Bronchial epithelial cell (primary cell): ENCODE results near the gene ZNF714. TPM values are rescaled to one million over a fixed set of nuclear protein-coding genes. Genes with fewer than 3 reads are reported as not detected.

Experiments used
- DNase-seq: peaks from one replicate; pipeline ENCODE4 v3.0.0-alpha.2; 2010; ENCODE audit warnings: low read depth
- FAIRE-seq: peaks from 2 replicates; lab custom pipeline; 2011; peaks lifted over from hg19 to GRCh38; lab: Jason Lieb, UNC
- H3K27me3 ChIP-seq: 2 replicates; pipeline ENCODE4 v1.5.1; 2011; ENCODE audit warnings: low read length; ENCODE audit not compliant: control insufficient read depth, insufficient read depth
- H3K36me3 ChIP-seq: 2 replicates; pipeline ENCODE4 v1.5.1; 2011; ENCODE audit warnings: low read length; ENCODE audit not compliant: control insufficient read depth, insufficient read depth
- H3K4me3 ChIP-seq: 2 replicates; pipeline ENCODE4 v1.5.1; 2011; ENCODE audit warnings: mild to moderate bottlenecking, low read depth, low read length, control low read depth
- CTCF ChIP-seq: IDR thresholded peaks from 2 replicates; pipeline ENCODE4 v1.5.1; 2011; ENCODE audit warnings: mild to moderate bottlenecking, moderate library complexity, low read length, control low read depth, inconsistent platforms; ENCODE audit not compliant: insufficient read depth, severe bottlenecking
- total RNA-seq: library from RNA; depleted of rRNA; stranded (reverse); fragments of >200 nt; gene quantifications from 2 replicates; pipeline ENCODE4 v1.2.1, GENCODE V29; 2014

Gene ZNF714
- total RNA-seq, 1 donor from 2014 or later = 3.7 TPM

- FAIRE-seq (no peak), DNase-seq (no peak)
- TF ChIP-seq CTCF = no peak
- Histone ChIP-seq H3K4me3 (peak overlapping the region; percentile 10), H3K36me3 (peaks cover 6% of the 10 kb centered on the region), H3K27me3 (no peaks in the 10 kb centered on the region)
These were observed 61.4 kb downstream of the ZNF714 start for GRCh38 chr19:21143428-21143827.

- H3K36me3 ChIP-seq = peaks cover 6% of the 10 kb centered on the region
- H3K27me3 ChIP-seq = no peaks in the 10 kb centered on the region
- H3K4me3 ChIP-seq = no peak overlapping the region
- DNase-seq (peak; percentile 94), FAIRE-seq (peak; percentile 23)
- TF ChIP-seq CTCF = no peak
These were observed 61.9 kb downstream of the ZNF714 start for GRCh38 chr19:21143854-21144253.

GRCh38 chr19:21147540-21147939 is 65.5 kb downstream of the ZNF714 start:
- Histone ChIP-seq H3K27me3 (no peaks in the 10 kb centered on the region), H3K4me3 (no peak overlapping the region), H3K36me3 (peaks cover 16% of the 10 kb centered on the region)
- no peak for FAIRE-seq
- TF ChIP-seq CTCF = no peak
- no peak for DNase-seq

DNA sequence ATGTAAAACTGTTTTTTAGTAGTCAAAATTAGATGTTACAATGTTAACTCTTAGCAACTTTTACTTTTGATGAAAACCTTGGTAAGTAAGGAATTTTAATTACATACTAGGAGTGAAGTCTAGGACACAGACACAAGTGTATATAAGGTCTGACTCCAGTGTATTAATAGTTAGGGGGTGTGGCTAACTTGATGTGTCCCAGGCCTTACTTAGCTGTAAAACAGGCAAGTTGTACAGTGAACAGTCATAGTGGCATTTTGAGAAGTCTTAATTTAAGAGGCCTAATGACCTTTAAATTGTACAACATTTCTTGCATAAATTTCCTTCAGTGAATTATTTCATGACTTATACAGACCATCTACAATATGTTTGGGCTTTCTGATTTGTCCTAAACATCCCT is 66.7 kb downstream of the ZNF714 start:
- FAIRE-seq (no peak), DNase-seq (no peak)
- no peak overlapping the region for H3K4me3 ChIP-seq
- H3K36me3 ChIP-seq = peaks cover 22% of the 10 kb centered on the region
- no peak for TF ChIP-seq CTCF
- no peaks in the 10 kb centered on the region for H3K27me3 ChIP-seq

- no peak for DNase-seq
- Histone ChIP-seq H3K4me3 (no peak overlapping the region), H3K27me3 (no peaks in the 10 kb centered on the region), H3K36me3 (peaks cover 22% of the 10 kb centered on the region)
- TF ChIP-seq CTCF = no peak
- FAIRE-seq = no peak
These were observed 67.9 kb downstream of the ZNF714 start for GRCh38 chr19:21149877-21150276.

DNA sequence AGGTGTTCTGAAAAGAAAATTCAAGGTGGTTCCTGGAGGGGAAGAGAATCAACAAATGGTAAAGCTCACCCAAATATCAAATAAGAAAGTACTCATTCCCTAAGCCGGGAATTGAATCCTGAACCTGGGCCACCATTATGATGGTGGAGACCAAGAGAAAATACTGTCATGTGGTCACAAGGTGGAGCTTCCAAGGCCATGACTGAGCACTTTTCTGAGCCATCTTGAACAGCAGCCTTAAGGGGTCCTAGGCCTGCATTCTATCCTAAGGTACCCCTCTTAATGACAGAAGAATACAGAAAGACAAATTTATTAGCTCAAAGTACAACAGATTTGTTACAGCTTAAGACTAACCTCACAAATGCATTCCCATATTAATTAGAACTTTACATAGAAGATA is 69.5 kb downstream of the ZNF714 start:
- H3K36me3 ChIP-seq = peaks cover 20% of the 10 kb centered on the region
- no peak overlapping the region for H3K4me3 ChIP-seq
- no peak for FAIRE-seq
- H3K27me3 ChIP-seq = no peaks in the 10 kb centered on the region
- TF ChIP-seq CTCF = no peak
- no peak for DNase-seq
